Measurements from ENCODE around the gene PTGIR. TPM values are rescaled to one million over a fixed set of nuclear protein-coding genes. Genes with fewer than 3 reads are reported as not detected.

PTGIR gene
- total and polyA plus RNA-seq, 4 experiments from 2014 or later = 0.11 to 1.9 (median 0.89) TPM

- peaks cover 61% of the 10 kb centered on the region for H3K4me1 ChIP-seq (ENCODE audit: insufficient read depth, low read length)
- ChIA-PET POLR2A (ENCODE audit: partially characterized antibody) (interaction anchor here (1.2 kb wide), 1 partner anchor 12 kb away, joined by 3 read pairs; no protein-coding TSS in a partner anchor), CTCF (ENCODE audit: partially characterized antibody) (interaction anchor here (1.2 to 11.6 kb wide), 3 partner anchors 9 to 132 kb away, joined by 3 to 188 read pairs (median 8); partner anchors contain the start of gene DACT3)
- DNase-seq = no peak
- Mint-ChIP-seq H3K4me3 (peak overlapping the region in 2 of 8 donors; percentile 12 to 59), H3K27ac (peak overlapping the region in 3 of 7 donors; percentile 27 to 63 (median 44)), H3K9me3 (no peaks in the 10 kb centered on the region), H3K4me1 (peaks cover 24 to 57% (median 33%) of the 10 kb centered on the region in 4 donors), H3K27me3 (peaks cover 0 to 2% of the 10 kb centered on the region in 2 donors), H3K36me3 (no peaks in the 10 kb centered on the region)
- H3K27me3 ChIP-seq (ENCODE audit: insufficient read depth, low read length) = no peaks in the 10 kb centered on the region
- intact Hi-C loops (cut with micrococcal nuclease) = no loop called here
- no peaks in the 10 kb centered on the region for H3K9me3 ChIP-seq (ENCODE audit: control insufficient read depth in 1 of 2, low read length in 2 of 2)
- H3K4me3 ChIP-seq (ENCODE audit: low read length in 2 of 2) = no peak overlapping the region
- no peak overlapping the region for H3K27ac ChIP-seq (ENCODE audit: low read depth, low read length)
- H3K36me3 ChIP-seq (ENCODE audit: insufficient read depth, low read length) = no peaks in the 10 kb centered on the region
Measured at GRCh38 chr19:46621191-46622117, 3.4 kb downstream of the PTGIR start.

GRCh38 chr19:46620716-46621115 is 4.2 kb downstream of the PTGIR start:
- peaks cover 67% of the 10 kb centered on the region for H3K4me1 ChIP-seq (ENCODE audit: insufficient read depth, low read length)
- H3K4me1 Mint-ChIP-seq = peaks cover 25 to 64% (median 36%) of the 10 kb centered on the region in 4 donors

GRCh38 chr19:46620267-46620666 is 4.6 kb downstream of the PTGIR start:
- ChIA-PET CTCF (ENCODE audit: partially characterized antibody) (interaction anchor here (0.5 to 11.6 kb wide), 4 partner anchors 12 to 1212 kb away, joined by 3 to 188 read pairs (median 32); partner anchors contain the start of gene DACT3), POLR2A (ENCODE audit: partially characterized antibody) (interaction anchor here (0.9 to 12.4 kb wide), 4 partner anchors 12 to 42 kb away, joined by 3 to 301 read pairs (median 6); partner anchors contain the start of gene CALM3)
- no peak for DNase-seq
- H3K9me3 ChIP-seq (ENCODE audit: control insufficient read depth in 1 of 2, low read length in 2 of 2) = no peaks in the 10 kb centered on the region
- H3K36me3 Mint-ChIP-seq = no peaks in the 10 kb centered on the region
- peaks cover 67% of the 10 kb centered on the region for H3K4me1 ChIP-seq (ENCODE audit: insufficient read depth, low read length)
- H3K27me3 Mint-ChIP-seq = peaks cover 0 to 2% of the 10 kb centered on the region in 2 donors
- intact Hi-C loops (cut with micrococcal nuclease) = no loop called here
- H3K4me1 Mint-ChIP-seq = peaks cover 25 to 63% (median 36%) of the 10 kb centered on the region in 4 donors
- H3K27ac Mint-ChIP-seq = peak overlapping the region in 6 of 7 donors; percentile 35 to 85 (median 78)
- H3K27me3 ChIP-seq (ENCODE audit: insufficient read depth, low read length) = no peaks in the 10 kb centered on the region
- H3K27ac ChIP-seq (ENCODE audit: low read depth, low read length) = no peak overlapping the region
- no peak overlapping the region for H3K4me3 ChIP-seq (ENCODE audit: low read length in 2 of 2)
- H3K36me3 ChIP-seq (ENCODE audit: insufficient read depth, low read length) = no peaks in the 10 kb centered on the region
- H3K4me3 Mint-ChIP-seq = peak overlapping the region in 4 of 8 donors; percentile 39 to 58 (median 57)
- H3K9me3 Mint-ChIP-seq = no peaks in the 10 kb centered on the region

More at GRCh38 chr19:46620716-46621115, 4.2 kb downstream of the PTGIR start:
- Histone ChIP-seq H3K4me3 (ENCODE audit: low read length in 2 of 2) (no peak overlapping the region), H3K36me3 (ENCODE audit: insufficient read depth, low read length) (no peaks in the 10 kb centered on the region), H3K9me3 (ENCODE audit: control insufficient read depth in 1 of 2, low read length in 2 of 2) (no peaks in the 10 kb centered on the region), H3K27ac (ENCODE audit: low read depth, low read length) (no peak overlapping the region), H3K27me3 (ENCODE audit: insufficient read depth, low read length) (no peaks in the 10 kb centered on the region)
- H3K9me3 Mint-ChIP-seq = no peaks in the 10 kb centered on the region
- H3K27me3 Mint-ChIP-seq = peaks cover 0 to 2% of the 10 kb centered on the region in 2 donors
- POLR2A ChIA-PET (ENCODE audit: partially characterized antibody) = interaction anchor here (0.9 to 12.4 kb wide), 3 partner anchors 13 to 20 kb away, joined by 3 to 301 read pairs (median 4); partner anchors contain the start of gene CALM3
- no peak overlapping the region for H3K4me3 Mint-ChIP-seq
- CTCF ChIA-PET (ENCODE audit: partially characterized antibody) = interaction anchor here (0.5 to 11.6 kb wide), 5 partner anchors 8 to 1211 kb away, joined by 3 to 188 read pairs (median 8); partner anchors contain the start of gene DACT3
- DNase-seq = no peak
- intact Hi-C loops (cut with micrococcal nuclease) = no loop called here
- no peaks in the 10 kb centered on the region for H3K36me3 Mint-ChIP-seq
- H3K27ac Mint-ChIP-seq = peak overlapping the region in 2 of 7 donors; percentile 36 to 84

- Histone ChIP-seq H3K4me3 (ENCODE audit: low read length in 2 of 2) (no peak overlapping the region), H3K27ac (ENCODE audit: low read depth, low read length) (peak overlapping the region; percentile 14), H3K9me3 (ENCODE audit: control insufficient read depth in 1 of 2, low read length in 2 of 2) (no peaks in the 10 kb centered on the region), H3K4me1 (ENCODE audit: insufficient read depth, low read length) (peaks cover 67% of the 10 kb centered on the region), H3K36me3 (ENCODE audit: insufficient read depth, low read length) (no peaks in the 10 kb centered on the region), H3K27me3 (ENCODE audit: insufficient read depth, low read length) (no peaks in the 10 kb centered on the region)
- ChIA-PET POLR2A (ENCODE audit: partially characterized antibody) (interaction anchor here (1.3 to 12.4 kb wide), 4 partner anchors 13 to 43 kb away, joined by 3 to 301 read pairs (median 6); partner anchors contain the start of gene CALM3), CTCF (ENCODE audit: partially characterized antibody) (interaction anchor here (0.7 to 11.6 kb wide), 4 partner anchors 11 to 46 kb away, joined by 3 to 188 read pairs (median 32); partner anchors contain the start of gene DACT3)
- DNase-seq = peak in 3 of 5 donors; percentile 24 to 70 (median 53)
- H3K27ac Mint-ChIP-seq = peak overlapping the region; percentile 31 to 88 (median 70)
- H3K9me3 Mint-ChIP-seq = no peaks in the 10 kb centered on the region
- no peaks in the 10 kb centered on the region for H3K36me3 Mint-ChIP-seq
- peaks cover 23 to 61% (median 35%) of the 10 kb centered on the region in 4 donors for H3K4me1 Mint-ChIP-seq
- peak overlapping the region in 4 of 8 donors; percentile 12 to 69 (median 28) for H3K4me3 Mint-ChIP-seq
- no peaks in the 10 kb centered on the region for H3K27me3 Mint-ChIP-seq
- intact Hi-C loops (cut with micrococcal nuclease) = no loop called here
Measured at GRCh38 chr19:46618670-46619231, 6.1 kb downstream of the PTGIR start.

- H3K27me3 Mint-ChIP-seq = no peaks in the 10 kb centered on the region
- Histone ChIP-seq H3K27me3 (ENCODE audit: insufficient read depth, low read length) (no peaks in the 10 kb centered on the region), H3K4me3 (ENCODE audit: low read length in 2 of 2) (no peak overlapping the region), H3K27ac (ENCODE audit: low read depth, low read length) (no peak overlapping the region), H3K9me3 (ENCODE audit: control insufficient read depth in 1 of 2, low read length in 2 of 2) (no peaks in the 10 kb centered on the region), H3K4me1 (ENCODE audit: insufficient read depth, low read length) (peaks cover 71% of the 10 kb centered on the region), H3K36me3 (ENCODE audit: insufficient read depth, low read length) (no peaks in the 10 kb centered on the region)
- no peaks in the 10 kb centered on the region for H3K36me3 Mint-ChIP-seq
- peak overlapping the region in 1 of 8 donors; percentile 46 for H3K4me3 Mint-ChIP-seq
- H3K9me3 Mint-ChIP-seq = peaks cover 0 to 2% (median 0%) of the 10 kb centered on the region in 8 donors
- DNase-seq = peak in 1 of 5 donors; percentile 14
- POLR2A ChIA-PET (ENCODE audit: partially characterized antibody) = interaction anchor here (1.1 to 12.4 kb wide), 6 partner anchors 9 to 84 kb away, joined by 3 to 301 read pairs (median 6); partner anchors contain the start of genes CALM3 and DACT3
- peaks cover 25 to 68% (median 39%) of the 10 kb centered on the region in 4 donors for H3K4me1 Mint-ChIP-seq
- CTCF ChIA-PET (ENCODE audit: partially characterized antibody) = interaction anchor here (0.9 to 11.6 kb wide), 10 partner anchors 8 to 131 kb away, joined by 3 to 188 read pairs (median 5); partner anchors contain the start of genes CALM3, DACT3 and PTGIR
- H3K27ac Mint-ChIP-seq = peak overlapping the region in 4 of 7 donors; percentile 15 to 78 (median 47)
- intact Hi-C loops (cut with micrococcal nuclease) = no loop called here
Measured at GRCh38 chr19:46617601-46618000, 7.3 kb downstream of the PTGIR start.

- H3K9me3 Mint-ChIP-seq = peaks cover 0 to 2% (median 0%) of the 10 kb centered on the region in 8 donors
- no peak overlapping the region for H3K4me3 ChIP-seq (ENCODE audit: low read length in 2 of 2)
- H3K27ac Mint-ChIP-seq = peak overlapping the region; percentile 69 to 92 (median 78)
- no peaks in the 10 kb centered on the region for H3K27me3 Mint-ChIP-seq
- DNase-seq = peak in 1 of 5 donors; percentile 34
- peaks cover 29 to 68% (median 48%) of the 10 kb centered on the region in 4 donors for H3K4me1 Mint-ChIP-seq
- peak overlapping the region; percentile 4 to 85 (median 72) for H3K4me3 Mint-ChIP-seq
- no peaks in the 10 kb centered on the region for H3K9me3 ChIP-seq (ENCODE audit: control insufficient read depth in 1 of 2, low read length in 2 of 2)
- no peak overlapping the region for H3K27ac ChIP-seq (ENCODE audit: low read depth, low read length)
- no peaks in the 10 kb centered on the region for H3K27me3 ChIP-seq (ENCODE audit: insufficient read depth, low read length)
- intact Hi-C loops (cut with micrococcal nuclease) = no loop called here
- H3K4me1 ChIP-seq (ENCODE audit: insufficient read depth, low read length) = peaks cover 71% of the 10 kb centered on the region
- H3K36me3 ChIP-seq (ENCODE audit: insufficient read depth, low read length) = no peaks in the 10 kb centered on the region
- CTCF ChIA-PET (ENCODE audit: partially characterized antibody) = interaction anchor here (0.8 to 11.6 kb wide), 13 partner anchors 8 to 224 kb away, joined by 3 to 188 read pairs (median 4); partner anchors contain the start of genes CALM3, DACT3 and PTGIR
- POLR2A ChIA-PET (ENCODE audit: partially characterized antibody) = interaction anchor here (1.1 to 12.4 kb wide), 3 partner anchors 16 to 85 kb away, joined by 3 to 301 read pairs (median 10); partner anchors contain the start of genes CALM3 and DACT3
- H3K36me3 Mint-ChIP-seq = no peaks in the 10 kb centered on the region
Measured at GRCh38 chr19:46616631-46617322, 8.1 kb downstream of the PTGIR start.
